GM23338 (cell line): Measurements from ENCODE around the gene CCDC9B. TPM values are rescaled to one million over a fixed set of nuclear protein-coding genes. Genes with fewer than 3 reads are reported as not detected.

Experiments used
- ATAC-seq: fragments of 200-7000 bp; cut with Tn5 transposase; 3 replicates; pipeline ENCODE4 v1.9.1; 2020
- DNase-seq: peaks from one replicate; pipeline ENCODE4 v3.0.0-alpha.2; 2015; ENCODE audit warnings: low spot score
- H2AFZ ChIP-seq: fragments of 200-600 bp; sonication (generic); 2 replicates; pipeline ENCODE4 v1.8.0; 2016; ENCODE audit warnings: antibody characterized with exemption, mild to moderate bottlenecking, moderate library complexity
- H3F3A ChIP-seq: fragments of 200-600 bp; sonication (generic); replicated peaks from 2 replicates; pipeline ENCODE4 v1.8.0; 2017; ENCODE audit warnings: antibody characterized with exemption, mixed run types, low read depth
- H3K27ac ChIP-seq: fragments of 200-600 bp; sonication (generic); 2 replicates; pipeline ENCODE4 v1.6.1; 2016; ENCODE audit warnings: low read depth
- H3K27me3 ChIP-seq: fragments of 200-600 bp; sonication (generic); 2 replicates; pipeline ENCODE4 v1.8.0; 2016; ENCODE audit warnings: mild to moderate bottlenecking, mixed run types, moderate library complexity; ENCODE audit not compliant: insufficient read depth
- H3K36me3 ChIP-seq: fragments of 200-600 bp; sonication (generic); 2 replicates; pipeline ENCODE4 v1.8.0; 2016; ENCODE audit warnings: mild to moderate bottlenecking; ENCODE audit not compliant: insufficient read depth
- H3K4me1 ChIP-seq: fragments of 200-600 bp; sonication (generic); 2 replicates; pipeline ENCODE4 v1.8.0; 2016; ENCODE audit warnings: mild to moderate bottlenecking, moderate library complexity; ENCODE audit not compliant: insufficient read depth
- H3K4me2 ChIP-seq: fragments of 200-600 bp; sonication (generic); 2 replicates; pipeline ENCODE4 v1.7.1; 2017; ENCODE audit warnings: mixed run types
- H3K4me3 ChIP-seq: fragments of 200-600 bp; sonication (generic); 2 replicates; pipeline ENCODE4 v1.6.1; 2016; ENCODE audit warnings: mixed run types
- H3K79me2 ChIP-seq: fragments of 200-600 bp; sonication (generic); replicated peaks from 2 replicates; pipeline ENCODE4 v1.8.0; 2017; ENCODE audit warnings: mild to moderate bottlenecking; ENCODE audit not compliant: insufficient read depth
- H3K9me2 ChIP-seq: fragments of 200-600 bp; sonication (generic); 2 replicates; pipeline ENCODE4 v1.8.0; 2017; ENCODE audit not compliant: insufficient read depth
- H4K20me1 ChIP-seq: fragments of 200-600 bp; sonication (generic); replicated peaks from 2 replicates; pipeline ENCODE4 v1.8.0; 2017; ENCODE audit warnings: mild to moderate bottlenecking; ENCODE audit not compliant: insufficient read depth
- H3K27ac Mint-ChIP-seq: 2 replicates; pipeline ENCODE4 v1.8.0; 2020; ENCODE audit warnings: inconsistent platforms, mild to moderate bottlenecking, moderate library complexity, mixed read lengths
- H3K27me3 Mint-ChIP-seq: 3 replicates; pipeline ENCODE4 v1.8.0; 2022; ENCODE audit warnings: low read depth, mild to moderate bottlenecking, moderate library complexity, mixed read lengths, inconsistent platforms; ENCODE audit not compliant: insufficient read depth, poor library complexity
- H3K36me3 Mint-ChIP-seq: 3 replicates; pipeline ENCODE4 v1.8.0; 2021; ENCODE audit warnings: low read depth, mild to moderate bottlenecking, inconsistent platforms, moderate library complexity, mixed read lengths
- H3K4me1 Mint-ChIP-seq: 3 replicates; pipeline ENCODE4 v1.8.0; 2020; ENCODE audit warnings: mild to moderate bottlenecking, inconsistent platforms, mixed read lengths
- H3K4me3 Mint-ChIP-seq: 3 replicates; pipeline ENCODE4 v1.8.0; 2021; ENCODE audit warnings: moderate library complexity, mild to moderate bottlenecking, inconsistent platforms, mixed read lengths
- H3K9me3 Mint-ChIP-seq: 3 replicates; pipeline ENCODE4 v1.8.0; 2020; ENCODE audit warnings: moderate library complexity, mild to moderate bottlenecking, inconsistent platforms, mixed read lengths
- EZH2 ChIP-seq: fragments of 200-600 bp; sonication (generic); IDR thresholded peaks from one replicate; pipeline ENCODE4 v1.8.0; 2017; ENCODE audit warnings: antibody characterized with exemption, mild to moderate bottlenecking, low read depth; ENCODE audit not compliant: unreplicated experiment
- EZH2phosphoT487 ChIP-seq: fragments of 200-600 bp; sonication (generic); IDR thresholded peaks from one replicate; pipeline ENCODE4 v1.8.1; 2018; ENCODE audit warnings: antibody characterized with exemption; ENCODE audit not compliant: unreplicated experiment
- JUNB ChIP-seq: IDR thresholded peaks from one replicate; pipeline ENCODE4 v1.6.1; 2016; ENCODE audit warnings: antibody characterized with exemption; ENCODE audit not compliant: unreplicated experiment
- NANOG ChIP-seq: IDR thresholded peaks from 2 replicates; pipeline ENCODE4 v1.6.1; 2016; ENCODE audit warnings: antibody characterized with exemption, borderline replicate concordance
- POLR2AphosphoS5 ChIP-seq: IDR thresholded peaks from 2 replicates; pipeline ENCODE4 v1.6.1; 2016; ENCODE audit warnings: antibody characterized with exemption, low read depth
- REST ChIP-seq: IDR thresholded peaks from one replicate; pipeline ENCODE4 v1.6.1; 2018; ENCODE audit warnings: antibody characterized with exemption; ENCODE audit not compliant: unreplicated experiment
- STAT1 ChIP-seq: IDR thresholded peaks from one replicate; pipeline ENCODE4 v1.6.1; 2016; ENCODE audit warnings: antibody characterized with exemption; ENCODE audit not compliant: unreplicated experiment
- ZNF331 ChIP-seq: fragments of 250-450 bp; sonication (Bioruptor Pico); IDR thresholded peaks from 2 replicates; pipeline ENCODE4 v1.5.0; 2020; ENCODE audit warnings: low read depth, mild to moderate bottlenecking, moderate library complexity
- polyA plus RNA-seq: library from polyadenylated mRNA; unstranded; fragments of >200 nt; fragmentation: Nextera tagmentation; extraction: Ambion mirVana; gene quantifications from 2 replicates; pipeline ENCODE4 v1.2.1, GENCODE V29; 2016
- total RNA-seq: library from RNA; depleted of rRNA; stranded (reverse); fragments of >200 nt; shearing (Covaris generic); gene quantifications from 2 replicates; pipeline ENCODE4 v1.2.3, GENCODE V29; 2014
- TF ChIP-seq, protein P1 (sequence below), 2 experiments: fragments of 200-600 bp in 1 of 2; sonication (generic) in 1 of 2; conservative IDR thresholded peaks; 2 replicates each; pipeline versions ENCODE4 v1.5.1 to v1.6.1; 2016 to 2017; ENCODE audit warnings: antibody characterized with exemption in 2 of 2, low read depth in 2 of 2, mild to moderate bottlenecking in 2 of 2, moderate library complexity in 1 of 2

The CCDC9B gene
- total and polyA plus RNA-seq, 2 experiments from 2014 or later: 0.18 to 0.97 TPM

GRCh38 chr15:40345225-40345866 is 4.6 kb upstream of the CCDC9B start:
- H3K27ac Mint-ChIP-seq: no peak overlapping the region
- no peaks in the 10 kb centered on the region for H3K9me2 ChIP-seq
- H3K9me3 Mint-ChIP-seq: no peaks in the 10 kb centered on the region
- H3K27ac ChIP-seq: no peak overlapping the region
- peak overlapping the region; percentile 12; the same call in 1 of the 2 replicates for H3K4me2 ChIP-seq
- no peak overlapping the region for H3K4me3 Mint-ChIP-seq
- H3K4me3 ChIP-seq: no peak overlapping the region
- H3K79me2 ChIP-seq: no peaks in the 10 kb centered on the region
- H3K36me3 ChIP-seq: no peaks in the 10 kb centered on the region
- H3K4me1 ChIP-seq: no peaks in the 10 kb centered on the region; the same call in 1 of the 2 replicates
- peak overlapping the region; percentile 76; the same call in 1 of the 2 replicates for H2AFZ ChIP-seq
- no peaks in the 10 kb centered on the region; the same call in 2 of the 3 replicates for H3K36me3 Mint-ChIP-seq
- peaks cover 12% of the 10 kb centered on the region for H3K27me3 Mint-ChIP-seq
- DNase-seq (no peak), ATAC-seq (no peak)
- no peaks in the 10 kb centered on the region for H3K27me3 ChIP-seq
- H3K4me1 Mint-ChIP-seq: peaks cover 25% of the 10 kb centered on the region
- no peaks in the 10 kb centered on the region for H3F3A ChIP-seq
- no peaks in the 10 kb centered on the region for H4K20me1 ChIP-seq
- TF ChIP-seq EZH2: no peak
- no peak for TF ChIP-seq EZH2phosphoT487
- no peak for TF ChIP-seq POLR2AphosphoS5
- no peak for TF ChIP-seq NANOG

DNA sequence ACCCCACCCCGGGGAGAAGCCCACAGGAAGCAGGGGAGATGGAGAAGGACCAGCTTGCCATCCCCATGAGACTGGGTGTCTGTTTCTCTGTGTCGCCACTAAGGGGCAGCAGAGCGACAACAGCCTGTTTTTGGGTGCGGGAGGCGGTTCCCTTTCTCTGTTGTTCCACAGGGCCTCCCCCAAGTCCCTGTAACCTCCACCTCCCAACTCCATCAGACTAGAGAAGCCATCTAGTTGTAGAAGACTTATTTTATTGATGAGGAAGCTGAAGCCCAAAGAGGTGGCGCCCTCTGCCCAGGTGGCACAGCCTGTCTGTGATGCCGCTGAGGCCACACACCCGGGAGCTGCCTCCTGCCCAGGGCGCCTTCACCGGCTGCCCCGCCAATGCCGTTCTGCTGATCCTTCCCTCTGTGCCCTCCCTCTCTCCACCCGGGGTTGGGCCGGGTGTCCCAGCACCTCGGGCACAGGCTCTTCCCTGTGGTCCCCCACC is 3.9 kb upstream of the CCDC9B start:
- Histone ChIP-seq H4K20me1 (no peaks in the 10 kb centered on the region), H3K27me3 (no peaks in the 10 kb centered on the region), H2AFZ (peak overlapping the region; percentile 76; the same call in 1 of the 2 replicates), H3K9me2 (no peaks in the 10 kb centered on the region), H3K4me2 (peak overlapping the region; percentile 12; the same call in 1 of the 2 replicates), H3K4me3 (no peak overlapping the region), H3K27ac (no peak overlapping the region), H3K4me1 (no peaks in the 10 kb centered on the region; the same call in 1 of the 2 replicates), H3K79me2 (no peaks in the 10 kb centered on the region), H3K36me3 (no peaks in the 10 kb centered on the region), H3F3A (no peaks in the 10 kb centered on the region)
- Mint-ChIP-seq H3K27me3 (peaks cover 9% of the 10 kb centered on the region), H3K4me1 (peaks cover 29% of the 10 kb centered on the region), H3K36me3 (no peaks in the 10 kb centered on the region; the same call in 2 of the 3 replicates), H3K9me3 (no peaks in the 10 kb centered on the region), H3K27ac (no peak overlapping the region), H3K4me3 (no peak overlapping the region)
- DNase-seq (peak; percentile 89), ATAC-seq (peak; percentile 56)
- no peak for TF ChIP-seq STAT1
- TF ChIP-seq, protein P1, sequence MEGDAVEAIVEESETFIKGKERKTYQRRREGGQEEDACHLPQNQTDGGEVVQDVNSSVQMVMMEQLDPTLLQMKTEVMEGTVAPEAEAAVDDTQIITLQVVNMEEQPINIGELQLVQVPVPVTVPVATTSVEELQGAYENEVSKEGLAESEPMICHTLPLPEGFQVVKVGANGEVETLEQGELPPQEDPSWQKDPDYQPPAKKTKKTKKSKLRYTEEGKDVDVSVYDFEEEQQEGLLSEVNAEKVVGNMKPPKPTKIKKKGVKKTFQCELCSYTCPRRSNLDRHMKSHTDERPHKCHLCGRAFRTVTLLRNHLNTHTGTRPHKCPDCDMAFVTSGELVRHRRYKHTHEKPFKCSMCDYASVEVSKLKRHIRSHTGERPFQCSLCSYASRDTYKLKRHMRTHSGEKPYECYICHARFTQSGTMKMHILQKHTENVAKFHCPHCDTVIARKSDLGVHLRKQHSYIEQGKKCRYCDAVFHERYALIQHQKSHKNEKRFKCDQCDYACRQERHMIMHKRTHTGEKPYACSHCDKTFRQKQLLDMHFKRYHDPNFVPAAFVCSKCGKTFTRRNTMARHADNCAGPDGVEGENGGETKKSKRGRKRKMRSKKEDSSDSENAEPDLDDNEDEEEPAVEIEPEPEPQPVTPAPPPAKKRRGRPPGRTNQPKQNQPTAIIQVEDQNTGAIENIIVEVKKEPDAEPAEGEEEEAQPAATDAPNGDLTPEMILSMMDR (conservative IDR thresholded peaks at IDR 0.05; ENCODE audit: low read depth in 2 of 2): peak; percentile 68 to 90

- H3K9me3 Mint-ChIP-seq: no peaks in the 10 kb centered on the region
- Histone ChIP-seq H3K9me2 (no peaks in the 10 kb centered on the region), H3K4me2 (no peak overlapping the region), H3K27ac (no peak overlapping the region), H3F3A (no peaks in the 10 kb centered on the region), H3K79me2 (no peaks in the 10 kb centered on the region), H3K4me1 (no peaks in the 10 kb centered on the region; the same call in 1 of the 2 replicates), H4K20me1 (no peaks in the 10 kb centered on the region), H2AFZ (no peak overlapping the region), H3K4me3 (no peak overlapping the region), H3K27me3 (no peaks in the 10 kb centered on the region), H3K36me3 (no peaks in the 10 kb centered on the region)
- DNase-seq (no peak), ATAC-seq (no peak)
- H3K4me3 Mint-ChIP-seq: no peak overlapping the region
- no peak overlapping the region for H3K27ac Mint-ChIP-seq
- TF ChIP-seq JUNB: no peak
- TF ChIP-seq REST: no peak
- no peak for TF ChIP-seq ZNF331
- no peaks in the 10 kb centered on the region; the same call in 2 of the 3 replicates for H3K36me3 Mint-ChIP-seq
- H3K27me3 Mint-ChIP-seq: peaks cover 9% of the 10 kb centered on the region
- peaks cover 29% of the 10 kb centered on the region for H3K4me1 Mint-ChIP-seq
Measured at GRCh38 chr15:40344217-40344616, 3.5 kb upstream of the CCDC9B start.
